Peyer's patch (tissue), 4 donors: ENCODE results near the gene FER.

Experiments used
- POLR2A ChIP-seq, 2 donors: fragments of 450-650 bp; IDR thresholded peaks; one replicate each; pipeline ENCODE4 v1.5.1; 2017; ENCODE audit warnings: antibody characterized with exemption in 2 of 2, mild to moderate bottlenecking in 2 of 2, moderate library complexity in 2 of 2
- TF ChIP-seq, protein P1 (sequence below), 6 experiments: fragments of 450-650 bp in 4 of 6; fragments of 200-600 bp in 2 of 6; sonication (generic) in 1 of 6; IDR thresholded peaks; one replicate each; pipeline ENCODE4 v1.5.1; 2017 to 2019; ENCODE audit warnings: antibody characterized with exemption in 6 of 6, mild to moderate bottlenecking in 3 of 6, moderate library complexity in 1 of 6

GRCh38 chr5:109145139-109145538 is 397.4 kb downstream of the FER start:
- TF ChIP-seq, protein P1, sequence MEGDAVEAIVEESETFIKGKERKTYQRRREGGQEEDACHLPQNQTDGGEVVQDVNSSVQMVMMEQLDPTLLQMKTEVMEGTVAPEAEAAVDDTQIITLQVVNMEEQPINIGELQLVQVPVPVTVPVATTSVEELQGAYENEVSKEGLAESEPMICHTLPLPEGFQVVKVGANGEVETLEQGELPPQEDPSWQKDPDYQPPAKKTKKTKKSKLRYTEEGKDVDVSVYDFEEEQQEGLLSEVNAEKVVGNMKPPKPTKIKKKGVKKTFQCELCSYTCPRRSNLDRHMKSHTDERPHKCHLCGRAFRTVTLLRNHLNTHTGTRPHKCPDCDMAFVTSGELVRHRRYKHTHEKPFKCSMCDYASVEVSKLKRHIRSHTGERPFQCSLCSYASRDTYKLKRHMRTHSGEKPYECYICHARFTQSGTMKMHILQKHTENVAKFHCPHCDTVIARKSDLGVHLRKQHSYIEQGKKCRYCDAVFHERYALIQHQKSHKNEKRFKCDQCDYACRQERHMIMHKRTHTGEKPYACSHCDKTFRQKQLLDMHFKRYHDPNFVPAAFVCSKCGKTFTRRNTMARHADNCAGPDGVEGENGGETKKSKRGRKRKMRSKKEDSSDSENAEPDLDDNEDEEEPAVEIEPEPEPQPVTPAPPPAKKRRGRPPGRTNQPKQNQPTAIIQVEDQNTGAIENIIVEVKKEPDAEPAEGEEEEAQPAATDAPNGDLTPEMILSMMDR (IDR thresholded peaks at IDR 0.05), result no peak
- TF ChIP-seq POLR2A (IDR thresholded peaks at IDR 0.05), result no peak
